Astrocyte (in vitro differentiated cells and primary cell): ENCODE results near the gene CLCN1.

Experiments used
- CTCF ChIP-seq: IDR thresholded peaks from 2 replicates; pipeline ENCODE4 v1.5.1; 2011; ENCODE audit warnings: low read depth, mild to moderate bottlenecking, inconsistent platforms, low read length, moderate library complexity; ENCODE audit not compliant: insufficient read depth
- EZH2 ChIP-seq: IDR thresholded peaks from 2 replicates; pipeline ENCODE4 v1.6.1; 2012; ENCODE audit warnings: mild to moderate bottlenecking, low read length, inconsistent platforms; ENCODE audit not compliant: insufficient read depth

GRCh38 chr7:143363016-143363937, 47.4 kb downstream of the CLCN1 start:
- TF ChIP-seq CTCF (no peak), EZH2 (peak; percentile 47)
